RKO (cell line): ENCODE measurements around the gene SPIB.
"Not testable (repeated sequence)": the region's sequence is repeated elsewhere in the genome, so short reads cannot be mapped to it uniquely, and the experiment has no call there.

ENCODE experiments used
- DNase-seq: peaks from one replicate; pipeline ENCODE4 v3.0.0-alpha.2; 2016; ENCODE audit warnings: low spot score

The SPIB gene

DNA sequence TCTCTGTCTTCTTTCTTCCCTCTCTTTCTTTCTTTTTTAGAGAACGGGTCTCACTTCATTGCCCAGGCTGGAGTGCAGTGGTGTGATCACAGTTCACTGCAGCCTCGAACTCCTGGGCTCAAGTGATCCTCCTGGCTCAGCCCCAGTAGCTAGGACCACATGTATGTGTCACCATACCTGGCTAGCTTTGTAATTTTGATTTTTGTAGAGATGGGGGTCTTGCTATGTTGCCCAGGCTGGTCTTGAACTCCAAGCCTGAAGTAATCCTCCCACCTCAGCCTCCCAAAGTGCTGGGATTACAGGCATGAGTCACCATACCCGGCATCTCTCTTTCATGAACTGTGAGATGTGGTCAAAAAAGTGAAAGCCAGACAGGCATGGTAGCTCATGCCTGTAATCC is 54.6 kb downstream of the SPIB start:
- not testable (repeated sequence) for DNase-seq

DNA sequence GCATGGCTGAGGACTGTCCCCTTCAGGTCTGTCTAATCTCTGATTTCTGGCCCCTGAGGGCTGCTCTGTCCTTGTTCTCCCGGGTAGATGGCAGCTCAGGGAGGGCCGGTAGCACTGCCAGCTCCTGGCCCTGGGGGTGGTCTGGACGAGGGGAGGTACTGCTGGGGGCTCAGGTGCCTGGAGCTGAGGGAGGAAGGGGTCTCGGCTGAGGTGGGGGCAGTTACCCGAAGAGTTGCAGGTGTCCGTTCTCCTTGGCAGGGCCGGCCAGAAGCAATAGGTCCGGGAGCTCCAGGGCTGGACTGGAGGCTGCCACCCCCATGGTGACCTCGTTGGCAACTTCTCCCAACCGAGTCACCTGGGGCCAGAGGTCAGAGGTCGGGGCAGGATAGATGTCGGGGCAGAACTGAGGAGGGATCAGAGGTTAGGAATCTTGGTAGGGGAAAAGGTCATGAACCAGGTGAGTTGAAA is 56.4 kb downstream of the SPIB start:
- DNase-seq, result no peak

DNA sequence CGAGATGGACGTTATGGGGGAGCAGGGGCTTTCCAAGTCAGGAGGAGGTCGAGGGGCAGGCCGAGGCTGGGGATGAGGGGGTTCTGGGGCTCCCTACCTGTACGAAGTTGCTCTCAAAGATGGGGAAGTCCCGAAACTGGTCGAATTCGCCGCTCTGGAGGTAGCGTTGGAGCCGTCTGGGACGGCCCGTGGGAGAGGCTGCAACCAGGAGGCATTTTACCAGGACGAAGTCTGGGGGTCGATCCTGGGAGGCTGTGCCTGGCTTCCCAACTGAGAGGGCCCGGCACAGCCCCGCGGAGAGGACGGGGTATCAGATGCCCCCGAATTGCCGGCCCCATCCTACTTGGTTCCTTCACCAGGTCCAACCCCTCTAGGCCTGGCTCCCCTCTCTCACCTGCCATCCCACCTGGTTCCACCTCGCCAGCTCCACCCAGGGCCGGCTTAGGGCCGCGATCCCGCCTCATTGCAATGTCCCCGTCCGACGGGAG is 57.0 kb downstream of the SPIB start:
- no peak for DNase-seq

DNA sequence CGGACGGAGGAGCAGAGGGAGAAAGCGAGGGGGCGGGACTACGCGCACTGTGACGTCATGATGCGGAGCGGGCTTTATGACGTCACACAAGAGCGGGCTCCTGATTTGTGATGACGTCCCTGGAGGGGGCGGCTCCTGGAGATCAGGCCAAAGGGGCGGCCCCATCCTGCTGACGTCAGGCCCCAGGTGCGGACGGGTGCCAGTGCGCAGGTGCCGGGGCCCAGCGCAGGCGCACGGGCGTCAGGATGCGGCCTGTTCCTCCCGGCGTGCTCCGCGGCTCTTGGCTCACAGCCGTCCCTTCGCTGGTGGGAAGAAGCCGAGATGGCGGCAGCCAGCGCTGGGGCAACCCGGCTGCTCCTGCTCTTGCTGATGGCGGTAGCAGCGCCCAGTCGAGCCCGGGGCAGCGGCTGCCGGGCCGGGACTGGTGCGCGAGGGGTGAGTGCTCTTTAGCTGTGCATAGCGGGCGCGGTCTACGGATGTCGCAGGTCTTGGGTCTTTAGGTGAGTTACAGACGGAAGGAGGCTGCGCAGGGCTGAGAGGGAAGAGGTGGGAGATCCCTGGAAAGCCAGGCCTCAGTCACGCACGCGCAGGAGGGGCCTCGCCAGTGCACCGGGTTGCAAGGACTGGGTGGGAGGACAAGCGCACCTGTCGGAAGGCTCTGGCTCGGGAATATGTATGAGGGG is 57.6 kb downstream of the SPIB start, which contains the start of the genes EMC10 and GARIN5A:
TSS of gene EMC10 (plus strand) at position 284 of the 683 bp plus-strand sequence. CDS start at position 322, 38 bp downstream.
TSS of gene GARIN5A (minus strand) at position 625 of the 683 bp plus-strand sequence. CDS start at position 165, 460 bp downstream.
- peak; percentile 96 for DNase-seq

DNA sequence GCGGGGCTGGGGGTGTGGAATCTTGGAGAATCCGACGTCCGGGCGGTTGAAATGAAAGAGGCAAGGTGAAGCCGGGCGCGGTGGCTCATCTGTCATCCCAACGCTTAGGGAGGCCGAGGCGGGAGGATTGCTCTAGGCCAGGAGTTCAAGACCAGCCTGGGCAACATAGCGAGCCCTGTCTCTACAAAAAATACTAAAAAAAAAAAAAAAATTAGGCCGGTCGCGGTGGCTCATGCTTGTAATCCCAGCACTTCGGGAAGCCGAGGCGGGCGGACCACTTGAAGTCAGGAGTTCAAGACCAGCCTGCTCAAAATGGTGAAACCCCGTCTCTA is 58.1 kb downstream of the SPIB start:
- DNase-seq, result no peak

DNA sequence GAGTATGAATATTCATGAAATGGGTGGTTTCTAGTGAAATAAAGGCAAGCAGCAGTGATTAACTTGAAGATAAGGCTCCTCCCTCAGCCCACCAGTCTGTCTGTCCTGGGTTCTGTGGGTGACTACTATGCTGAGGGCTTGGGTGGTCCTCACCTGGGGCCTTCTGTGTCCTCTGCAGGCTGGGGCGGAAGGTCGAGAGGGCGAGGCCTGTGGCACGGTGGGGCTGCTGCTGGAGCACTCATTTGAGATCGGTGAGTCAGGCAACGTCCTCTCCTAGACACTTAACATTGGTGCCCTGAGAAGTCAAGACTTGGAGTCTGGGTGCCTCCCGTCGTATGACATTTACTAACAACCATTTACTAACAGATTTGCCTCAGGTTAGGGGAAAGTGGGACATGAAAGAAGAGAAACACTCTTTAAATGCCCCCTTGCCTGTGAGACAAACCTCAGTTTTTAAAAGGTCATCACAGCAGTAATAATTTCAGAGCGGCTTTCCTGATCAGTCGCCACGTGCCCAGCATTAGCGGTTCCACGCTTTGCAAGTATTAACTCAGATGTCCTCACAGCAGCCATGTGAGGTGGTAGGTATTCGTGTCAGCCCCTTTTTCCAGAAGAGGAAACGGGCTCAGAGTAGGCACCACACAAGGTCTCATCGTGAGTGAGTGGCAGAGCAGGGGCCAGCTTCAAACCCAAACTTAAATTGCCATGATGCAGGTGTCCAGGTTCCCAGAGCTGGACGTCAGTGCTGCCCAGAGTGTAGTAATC is 59.2 kb downstream of the SPIB start:
- DNase-seq, result no peak

DNA sequence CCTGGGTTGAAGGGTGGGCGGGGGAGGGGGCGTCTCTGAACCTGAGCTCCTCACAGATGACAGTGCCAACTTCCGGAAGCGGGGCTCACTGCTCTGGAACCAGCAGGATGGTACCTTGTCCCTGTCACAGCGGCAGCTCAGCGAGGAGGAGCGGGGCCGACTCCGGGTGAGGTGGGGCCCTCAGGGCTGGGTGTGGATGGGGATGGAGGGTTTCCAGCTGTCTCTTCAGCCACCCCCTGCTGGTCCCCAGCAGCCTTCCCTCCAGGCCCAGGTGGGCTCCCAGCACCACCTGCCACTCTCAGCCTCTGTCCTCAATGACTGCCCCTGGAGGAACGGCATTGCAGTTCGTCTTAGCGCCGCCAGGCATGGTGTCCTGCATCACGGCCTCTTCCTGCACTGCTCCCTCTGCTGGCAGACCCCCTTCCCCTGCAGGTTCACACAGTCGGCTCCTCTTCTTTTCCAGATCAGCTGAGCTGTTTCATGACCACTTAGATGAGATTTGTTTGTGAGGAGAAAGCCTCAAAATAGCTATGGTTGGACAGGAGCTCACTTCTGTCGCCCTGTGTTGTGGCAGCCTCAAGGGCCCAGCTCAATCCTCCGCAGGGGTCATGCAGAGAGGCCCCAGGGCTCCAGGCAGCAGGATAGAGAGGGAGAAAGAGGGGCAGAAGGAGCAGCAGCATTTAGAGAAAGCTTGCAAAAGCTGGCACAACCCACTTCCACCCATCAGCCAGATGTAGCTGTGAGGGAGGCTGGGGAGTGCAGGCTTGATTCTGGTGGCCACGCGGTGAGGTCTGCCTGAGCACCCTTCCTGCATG is 60.4 kb downstream of the SPIB start:
- DNase-seq, result peak; percentile 54

DNA sequence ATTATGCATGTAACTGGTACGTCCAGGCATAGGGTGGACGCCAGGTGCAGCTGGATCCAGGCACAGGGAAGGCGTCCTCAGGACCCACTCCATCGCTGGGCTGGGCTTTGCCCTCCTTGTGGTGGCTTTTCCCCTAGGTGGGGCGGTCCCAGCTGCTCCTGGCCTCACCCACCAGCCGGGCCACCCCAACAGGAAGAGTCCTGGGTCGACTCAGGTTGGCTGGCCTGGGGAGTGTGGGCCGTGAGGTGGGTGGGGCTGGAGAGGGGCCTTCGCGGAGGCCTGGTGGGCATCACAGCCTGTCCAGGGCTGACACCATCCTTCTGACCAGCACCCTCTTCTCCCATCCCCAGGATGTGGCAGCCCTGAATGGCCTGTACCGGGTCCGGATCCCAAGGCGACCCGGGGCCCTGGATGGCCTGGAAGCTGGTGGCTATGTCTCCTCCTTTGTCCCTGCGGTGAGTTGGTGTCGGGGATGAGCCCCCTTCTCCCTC is 61.1 kb downstream of the SPIB start:
- DNase-seq, result no peak

DNA sequence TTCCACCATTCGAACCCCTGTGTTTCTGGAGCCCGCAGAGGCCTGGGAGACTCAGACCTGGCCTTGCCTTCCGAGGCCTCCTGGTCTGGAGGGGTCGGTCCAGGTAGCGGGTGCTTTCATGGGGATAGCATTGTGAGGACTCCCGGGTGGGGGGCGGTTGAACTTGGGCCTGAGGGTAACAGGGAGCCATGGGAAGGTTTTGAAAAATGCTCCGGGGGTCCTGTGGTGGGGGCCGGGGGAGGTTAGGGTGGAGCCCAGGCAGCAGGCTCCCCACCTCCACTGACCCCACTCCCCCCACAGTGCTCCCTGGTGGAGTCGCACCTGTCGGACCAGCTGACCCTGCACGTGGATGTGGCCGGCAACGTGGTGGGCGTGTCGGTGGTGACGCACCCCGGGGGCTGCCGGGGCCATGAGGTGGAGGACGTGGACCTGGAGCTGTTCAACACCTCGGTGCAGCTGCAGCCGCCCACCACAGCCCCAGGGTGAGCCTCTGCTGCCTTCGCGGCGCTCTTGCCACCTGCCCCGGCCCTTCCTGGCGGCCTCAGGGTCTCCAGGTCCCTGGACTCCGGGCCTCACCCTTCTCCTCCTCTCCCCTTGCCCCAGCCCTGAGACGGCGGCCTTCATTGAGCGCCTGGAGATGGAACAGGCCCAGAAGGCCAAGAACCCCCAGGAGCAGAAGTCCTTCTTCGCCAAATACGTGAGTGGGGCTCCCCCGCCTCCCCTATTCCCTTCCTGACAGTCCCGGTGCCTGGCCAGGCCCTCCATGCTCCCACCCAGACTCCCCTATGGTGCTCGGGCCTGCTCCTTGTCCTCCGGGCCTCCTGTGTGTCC is 61.8 kb downstream of the SPIB start:
- DNase-seq, result no peak
